B cell (primary cell): ENCODE measurements around the gene GLIS1. TPM values are rescaled to one million over a fixed set of nuclear protein-coding genes. Genes with fewer than 3 reads are reported as not detected.

Experiments
- ATAC-seq: fragments of 200-7000 bp; cut with Tn5 transposase; one replicate; pipeline ENCODE4 v1.10.0; 2021; ENCODE audit warnings: low read depth, mild to moderate bottlenecking, moderate number of reproducible peaks, moderate library complexity
- CTCF ChIA-PET: fragments of 350-600 bp; sonication (Branson Sonifier 250); formaldehyde crosslinking; loops from one replicate; lab custom pipeline; 2021; ENCODE audit warnings: antibody characterized with exemption, inconsistent platforms; lab: Charles Lee
- POLR2A ChIA-PET: fragments of 350-600 bp; sonication (Branson Sonifier 250); formaldehyde crosslinking; loops from one replicate; lab custom pipeline; 2021; ENCODE audit warnings: antibody characterized with exemption; lab: Charles Lee
- DNase-seq: peaks from one replicate; pipeline ENCODE4 v3.0.0; 2013
- H2AFZ ChIP-seq: 2 replicates; pipeline ENCODE4 v1.6.1; 2012; ENCODE audit warnings: mild to moderate bottlenecking, low read depth, low read length; ENCODE audit not compliant: insufficient read depth, poor library complexity, severe bottlenecking
- H3K27ac ChIP-seq, 2 donors: 1 replicate in 1 of 2; 2 replicates in 1 of 2; pipeline ENCODE4 v1.5.1; 2012 to 2013; ENCODE audit warnings: low read length in 2 of 2, mild to moderate bottlenecking in 2 of 2, moderate library complexity in 1 of 2
- H3K27me3 ChIP-seq, 4 experiments: fragments of 200-600 bp in 1 of 4; sonication (generic) in 1 of 4; replicated peaks in 1 of 4; 1 replicate in 2 of 4; 2 replicates in 2 of 4; pipeline versions ENCODE4 v1.6.1 to v1.7.0; 2013 to 2016; ENCODE audit warnings: low read length in 3 of 4, mild to moderate bottlenecking in 2 of 4, mixed read lengths in 1 of 4, moderate library complexity in 1 of 4; ENCODE audit not compliant: insufficient read depth in 4 of 4, control insufficient read depth in 3 of 4; ENCODE audit errors: control extremely low read depth in 1 of 4
- H3K36me3 ChIP-seq, 2 experiments: replicated peaks in 1 of 2; 1 replicate in 1 of 2; 2 replicates in 1 of 2; pipeline versions ENCODE4 v1.6.1 to v1.7.1; 2013; ENCODE audit warnings: low read length in 1 of 2; ENCODE audit not compliant: insufficient read depth in 2 of 2, control insufficient read depth in 1 of 2; ENCODE audit errors: control extremely low read depth in 1 of 2, extremely low read depth in 1 of 2
- H3K4me1 ChIP-seq, 2 donors: fragments of 200-600 bp in 1 of 2; sonication (generic) in 1 of 2; 1 replicate in 1 of 2; 2 replicates in 1 of 2; pipeline versions ENCODE4 v1.5.1 to v1.6.1; 2013 to 2017; ENCODE audit warnings: low read length in 2 of 2; ENCODE audit not compliant: control insufficient read depth in 2 of 2, insufficient read depth in 2 of 2
- H3K4me2 ChIP-seq: replicated peaks from 2 replicates; pipeline ENCODE3; 2012; ENCODE audit warnings: mild to moderate bottlenecking, low read depth, low read length; ENCODE audit not compliant: poor library complexity, severe bottlenecking
- H3K4me3 ChIP-seq, 5 experiments: fragments of 200-600 bp in 1 of 5; sonication (generic) in 1 of 5; 1 replicate in 3 of 5; 2 replicates in 2 of 5; pipeline versions ENCODE4 v1.5.1 to v1.7.0; 2011 to 2016; ENCODE audit warnings: low read length in 4 of 5, mild to moderate bottlenecking in 4 of 5, low read depth in 2 of 5, control low read depth in 1 of 5, moderate library complexity in 1 of 5; ENCODE audit not compliant: insufficient read depth in 1 of 5; ENCODE audit errors: control extremely low read depth in 1 of 5, extremely low read depth in 1 of 5
- H3K79me2 ChIP-seq: fragments of 200-600 bp; sonication (generic); one replicate; pipeline ENCODE4 v1.6.0; 2016; ENCODE audit warnings: low read length; ENCODE audit not compliant: control insufficient read depth, insufficient read depth
- H3K9ac ChIP-seq: fragments of 200-600 bp; sonication (generic); 2 replicates; pipeline ENCODE4 v1.6.1; 2017; ENCODE audit warnings: mild to moderate bottlenecking, low read length, moderate library complexity
- H3K9me3 ChIP-seq, 3 donors: one replicate each; pipeline versions ENCODE4 v1.6.1 to v1.7.1; 2013; ENCODE audit warnings: low read length in 2 of 3; ENCODE audit not compliant: control insufficient read depth in 2 of 3, insufficient read depth in 1 of 3; ENCODE audit errors: control extremely low read depth in 1 of 3
- H4K20me1 ChIP-seq: 2 replicates; pipeline ENCODE4 v1.6.0; 2012; ENCODE audit warnings: mild to moderate bottlenecking, low read length; ENCODE audit not compliant: insufficient read depth, control insufficient read depth, poor library complexity, severe bottlenecking
- H3K27ac Mint-ChIP-seq: one replicate; pipeline ENCODE4 v1.8.0; 2021; ENCODE audit warnings: mixed read lengths
- H3K27me3 Mint-ChIP-seq: one replicate; pipeline ENCODE4 v1.8.0; 2021; ENCODE audit warnings: mixed read lengths
- H3K4me1 Mint-ChIP-seq: one replicate; pipeline ENCODE4 v1.8.0; 2021; ENCODE audit warnings: mixed read lengths
- H3K4me3 Mint-ChIP-seq: one replicate; pipeline ENCODE4 v1.8.0; 2021; ENCODE audit warnings: mixed read lengths
- H3K9me3 Mint-ChIP-seq: one replicate; pipeline ENCODE4 v1.8.0; 2022; ENCODE audit warnings: mixed read lengths; ENCODE audit not compliant: insufficient read depth
- CTCF ChIP-seq: fragments of 200-600 bp; IDR thresholded peaks from one replicate; pipeline ENCODE4 v1.8.0; 2022; ENCODE audit warnings: antibody characterized with exemption, mild to moderate bottlenecking
- EZH2 ChIP-seq: IDR thresholded peaks from 2 replicates; pipeline ENCODE4 v1.6.1; 2012; ENCODE audit warnings: borderline replicate concordance, low read depth, mild to moderate bottlenecking, moderate library complexity, low read length; ENCODE audit not compliant: insufficient read depth, poor library complexity, severe bottlenecking
- WGBS: methylation state at CpG from one replicate; pipeline ENCODE4 v1.1.5; 2013; ENCODE audit warnings: missing lambda C conversion rate; ENCODE audit not compliant: insufficient coverage; 5-methylcytosine and 5-hydroxymethylcytosine counted together
- intact Hi-C: fragments of 100-400 bp; cut with micrococcal nuclease; formaldehyde crosslinking; loops from one replicate; pipeline ENCODE4 v1.10.0; 2022
- polyA plus RNA-seq: library from polyadenylated mRNA; depleted of rRNA; stranded (reverse); fragments of >200 nt; gene quantifications from 2 replicates; pipeline ENCODE4 v1.2.3, GENCODE V29; 2012
- total RNA-seq, 2 donors: library from RNA; stranded (reverse); fragments of 120-200 nt in 1 of 2; gene quantifications; 1 replicate in 1 of 2; 2 replicates in 1 of 2; pipeline versions ENCODE4 v1.2.3 to v1.2.4, GENCODE V29; 2013 to 2022

The GLIS1 gene
- total and polyA plus RNA-seq, 2 donors (not counting 1 experiment from before 2014, with no cell fraction given) = not detected

GRCh38 chr1:53734650-53735211 is 4.2 kb downstream of the GLIS1 start:
- Mint-ChIP-seq H3K9me3 (no peaks in the 10 kb centered on the region), H3K4me3 (no peak overlapping the region), H3K27me3 (peaks cover 47% of the 10 kb centered on the region), H3K27ac (no peak overlapping the region), H3K4me1 (peaks cover 10% of the 10 kb centered on the region)
- H4K20me1 ChIP-seq = no peaks in the 10 kb centered on the region
- peaks cover 11 to 20% of the 10 kb centered on the region in 2 donors for H3K4me1 ChIP-seq
- H3K27me3 ChIP-seq = peaks cover 0 to 30% (median 18%) of the 10 kb centered on the region in 4 experiments
- no peak overlapping the region for H2AFZ ChIP-seq
- POLR2A ChIA-PET = no interaction called here
- CTCF ChIA-PET = no interaction called here
- TF ChIP-seq EZH2 (no peak), CTCF (no peak)
- H3K79me2 ChIP-seq = no peaks in the 10 kb centered on the region
- DNase-seq (no peak), ATAC-seq (no peak)
- H3K4me2 ChIP-seq = no peak overlapping the region
- H3K27ac ChIP-seq = no peak overlapping the region
- H3K4me3 ChIP-seq = no peak overlapping the region
- H3K9me3 ChIP-seq = peaks cover 0 to 4% (median 0%) of the 10 kb centered on the region in 3 donors
- intact Hi-C loops = no loop called here
- WGBS = 84% methylated on average over 7 of the region's 10 CpGs
- H3K9ac ChIP-seq = no peak overlapping the region
- H3K36me3 ChIP-seq = no peaks in the 10 kb centered on the region

GRCh38 chr1:53733975-53734649 is 4.9 kb downstream of the GLIS1 start:
- Histone ChIP-seq H3K4me3 (no peak overlapping the region), H4K20me1 (no peaks in the 10 kb centered on the region), H3K36me3 (no peaks in the 10 kb centered on the region), H3K4me2 (no peak overlapping the region), H3K79me2 (no peaks in the 10 kb centered on the region), H3K27me3 (peaks cover 0 to 25% (median 15%) of the 10 kb centered on the region in 4 experiments), H3K4me1 (peaks cover 8 to 17% of the 10 kb centered on the region in 2 donors), H3K27ac (no peak overlapping the region), H3K9me3 (peaks cover 0 to 4% (median 0%) of the 10 kb centered on the region in 3 donors), H2AFZ (no peak overlapping the region), H3K9ac (no peak overlapping the region)
- H3K9me3 Mint-ChIP-seq = no peaks in the 10 kb centered on the region
- no peak for ATAC-seq
- H3K27ac Mint-ChIP-seq = no peak overlapping the region
- H3K27me3 Mint-ChIP-seq = peaks cover 47% of the 10 kb centered on the region
- no peak for DNase-seq
- intact Hi-C loops = no loop called here
- ChIA-PET POLR2A (no interaction called here), CTCF (interaction anchor here (0.6 kb wide), 1 partner anchor 455 kb away, joined by 4 read pairs; no protein-coding TSS in a partner anchor)
- 98% methylated on average over 5 of the region's 10 CpGs for WGBS
- H3K4me3 Mint-ChIP-seq = no peak overlapping the region
- H3K4me1 Mint-ChIP-seq = peaks cover 6% of the 10 kb centered on the region
- TF ChIP-seq EZH2 (no peak), CTCF (no peak)
